Upper lobe of left lung (tissue), 6 donors: ENCODE data around the gene RCSD1. TPM values are rescaled to one million over a fixed set of nuclear protein-coding genes. Genes with fewer than 3 reads are reported as not detected.
A peak's percentile ranks its signal among the peaks of the same experiment; 100 is the strongest.

ENCODE experiments used
- ATAC-seq, 2 donors: fragments of 200-7000 bp; cut with Tn5 transposase; one replicate each; pipeline ENCODE4 v1.9.1; 2022; ENCODE audit warnings: mild to moderate bottlenecking in 2 of 2, moderate library complexity in 2 of 2; ENCODE audit not compliant: low FRiP score in 2 of 2
- DNase-seq, 2 donors: peaks; one replicate each; pipeline ENCODE4 v3.0.0-alpha.2; 2019 to 2020
- H3K27ac ChIP-seq, 4 donors: fragments of 200-600 bp; sonication (generic); one replicate each; pipeline ENCODE4 v1.5.1; 2016 to 2019
- H3K27me3 ChIP-seq, 4 donors: fragments of 200-600 bp; sonication (generic); one replicate each; pipeline ENCODE4 v1.5.1; 2017 to 2019
- H3K36me3 ChIP-seq, 4 donors: fragments of 200-600 bp; sonication (generic); one replicate each; pipeline ENCODE4 v1.5.1; 2016 to 2019
- H3K4me1 ChIP-seq, 4 donors: fragments of 200-600 bp; sonication (generic); one replicate each; pipeline ENCODE4 v1.5.1; 2018 to 2019
- H3K4me3 ChIP-seq, 4 donors: fragments of 200-600 bp; sonication (generic); one replicate each; pipeline ENCODE4 v1.5.1; 2017 to 2019; ENCODE audit warnings: mild to moderate bottlenecking in 2 of 4, moderate library complexity in 1 of 4
- H3K9me3 ChIP-seq, 4 donors: fragments of 200-600 bp; sonication (generic); one replicate each; pipeline ENCODE4 v1.5.1; 2018 to 2019
- EP300 ChIP-seq, 4 donors: sonication (generic); formaldehyde crosslinking; IDR thresholded peaks; one replicate each; pipeline ENCODE4 v1.5.1; 2017; ENCODE audit warnings: antibody characterized with exemption in 4 of 4, control low read depth in 2 of 4
- POLR2A ChIP-seq, 4 donors: fragments of 450-650 bp; IDR thresholded peaks; one replicate each; pipeline ENCODE4 v1.5.1; 2016 to 2017; ENCODE audit warnings: antibody characterized with exemption in 4 of 4, mild to moderate bottlenecking in 2 of 4
- POLR2AphosphoS5 ChIP-seq, 2 donors: sonication (generic); formaldehyde crosslinking; IDR thresholded peaks; one replicate each; pipeline ENCODE4 v1.5.1; 2017; ENCODE audit warnings: antibody characterized with exemption in 2 of 2
- WGBS, 2 donors: methylation state at CpG; one replicate each; pipeline ENCODE4 v1.1.5; 2017 to 2018; 5-methylcytosine and 5-hydroxymethylcytosine counted together
- total RNA-seq, 6 donors: library from RNA; depleted of rRNA in 4 of 6; stranded (reverse); fragments of >200 nt in 4 of 6; gene quantifications; one replicate each; pipeline versions ENCODE4 v1.1.0 to v1.2.1, GENCODE V29; 2016 to 2021
- TF ChIP-seq, protein P1 (sequence below), 6 experiments: fragments of 450-650 bp in 4 of 6; fragments of 200-600 bp in 2 of 6; sonication (generic) in 2 of 6; IDR thresholded peaks; one replicate each; pipeline ENCODE4 v1.5.1; 2016 to 2019; ENCODE audit warnings: antibody characterized with exemption in 6 of 6
- donor health status: DM: no; HTN: no; CAD: no; lungs with moderate emphysema.
- donor health status: DM: no; HTN: yes; CAD: no; lungs with severe emphysema.

The RCSD1 gene
- total RNA-seq, 6 donors from 2014 or later, result 10.7 to 27.2 (median 18.1) TPM

- TF ChIP-seq EP300 (IDR thresholded peaks at IDR 0.05), result no peak
- no peak for TF ChIP-seq POLR2A (IDR thresholded peaks at IDR 0.05)
- TF ChIP-seq, protein P1, sequence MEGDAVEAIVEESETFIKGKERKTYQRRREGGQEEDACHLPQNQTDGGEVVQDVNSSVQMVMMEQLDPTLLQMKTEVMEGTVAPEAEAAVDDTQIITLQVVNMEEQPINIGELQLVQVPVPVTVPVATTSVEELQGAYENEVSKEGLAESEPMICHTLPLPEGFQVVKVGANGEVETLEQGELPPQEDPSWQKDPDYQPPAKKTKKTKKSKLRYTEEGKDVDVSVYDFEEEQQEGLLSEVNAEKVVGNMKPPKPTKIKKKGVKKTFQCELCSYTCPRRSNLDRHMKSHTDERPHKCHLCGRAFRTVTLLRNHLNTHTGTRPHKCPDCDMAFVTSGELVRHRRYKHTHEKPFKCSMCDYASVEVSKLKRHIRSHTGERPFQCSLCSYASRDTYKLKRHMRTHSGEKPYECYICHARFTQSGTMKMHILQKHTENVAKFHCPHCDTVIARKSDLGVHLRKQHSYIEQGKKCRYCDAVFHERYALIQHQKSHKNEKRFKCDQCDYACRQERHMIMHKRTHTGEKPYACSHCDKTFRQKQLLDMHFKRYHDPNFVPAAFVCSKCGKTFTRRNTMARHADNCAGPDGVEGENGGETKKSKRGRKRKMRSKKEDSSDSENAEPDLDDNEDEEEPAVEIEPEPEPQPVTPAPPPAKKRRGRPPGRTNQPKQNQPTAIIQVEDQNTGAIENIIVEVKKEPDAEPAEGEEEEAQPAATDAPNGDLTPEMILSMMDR (IDR thresholded peaks at IDR 0.05), result no peak
- no peak for TF ChIP-seq POLR2AphosphoS5 (IDR thresholded peaks at IDR 0.05)
- 65 to 66% methylated on average over 4 of the region's 4 CpGs for WGBS, 2 donors
- no peak overlapping the region for H3K27ac ChIP-seq
- no peak overlapping the region for H3K4me3 ChIP-seq
- DNase-seq, result no peak
- H3K4me1 ChIP-seq, result peaks cover 12 to 21% (median 17%) of the 10 kb centered on the region in 4 donors
- H3K27me3 ChIP-seq, result no peaks in the 10 kb centered on the region
- H3K36me3 ChIP-seq, result no peaks in the 10 kb centered on the region
- ATAC-seq, result no peak
- no peaks in the 10 kb centered on the region for H3K9me3 ChIP-seq
Observed at GRCh38 chr1:167621780-167622313, 8.2 kb upstream of the RCSD1 start.

DNA sequence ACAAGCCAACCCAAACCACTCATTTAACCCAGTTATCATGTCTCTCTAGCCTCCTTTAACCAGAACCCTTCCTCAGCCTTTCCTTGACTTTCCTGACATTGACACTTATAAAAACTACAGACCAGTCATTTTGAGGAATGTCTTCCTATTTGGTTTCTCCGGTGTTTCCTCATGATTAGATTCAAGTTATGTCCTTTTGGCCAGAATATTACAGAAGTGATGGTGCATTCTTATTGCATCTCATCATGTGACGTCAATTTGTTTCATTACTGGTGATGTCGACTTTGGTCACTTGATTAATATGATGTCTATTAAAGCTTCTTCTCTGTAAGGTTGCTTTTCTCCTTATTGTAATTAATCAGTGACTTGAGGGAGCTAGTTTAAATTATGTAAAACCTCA is 6.1 kb upstream of the RCSD1 start:
- Histone ChIP-seq H3K27ac (no peak overlapping the region), H3K9me3 (no peaks in the 10 kb centered on the region), H3K4me3 (no peak overlapping the region), H3K36me3 (no peaks in the 10 kb centered on the region), H3K4me1 (peaks cover 15 to 20% (median 16%) of the 10 kb centered on the region in 4 donors), H3K27me3 (no peaks in the 10 kb centered on the region)
- no peak for TF ChIP-seq POLR2A (IDR thresholded peaks at IDR 0.05)
- no peak for TF ChIP-seq EP300 (IDR thresholded peaks at IDR 0.05)
- TF ChIP-seq POLR2AphosphoS5 (IDR thresholded peaks at IDR 0.05), result no peak
- TF ChIP-seq, protein P1 (IDR thresholded peaks at IDR 0.05), result no peak
- no peak for DNase-seq
- 57 to 65% methylated on average over 3 of the region's 3 CpGs for WGBS, 2 donors
- no peak for ATAC-seq

DNA sequence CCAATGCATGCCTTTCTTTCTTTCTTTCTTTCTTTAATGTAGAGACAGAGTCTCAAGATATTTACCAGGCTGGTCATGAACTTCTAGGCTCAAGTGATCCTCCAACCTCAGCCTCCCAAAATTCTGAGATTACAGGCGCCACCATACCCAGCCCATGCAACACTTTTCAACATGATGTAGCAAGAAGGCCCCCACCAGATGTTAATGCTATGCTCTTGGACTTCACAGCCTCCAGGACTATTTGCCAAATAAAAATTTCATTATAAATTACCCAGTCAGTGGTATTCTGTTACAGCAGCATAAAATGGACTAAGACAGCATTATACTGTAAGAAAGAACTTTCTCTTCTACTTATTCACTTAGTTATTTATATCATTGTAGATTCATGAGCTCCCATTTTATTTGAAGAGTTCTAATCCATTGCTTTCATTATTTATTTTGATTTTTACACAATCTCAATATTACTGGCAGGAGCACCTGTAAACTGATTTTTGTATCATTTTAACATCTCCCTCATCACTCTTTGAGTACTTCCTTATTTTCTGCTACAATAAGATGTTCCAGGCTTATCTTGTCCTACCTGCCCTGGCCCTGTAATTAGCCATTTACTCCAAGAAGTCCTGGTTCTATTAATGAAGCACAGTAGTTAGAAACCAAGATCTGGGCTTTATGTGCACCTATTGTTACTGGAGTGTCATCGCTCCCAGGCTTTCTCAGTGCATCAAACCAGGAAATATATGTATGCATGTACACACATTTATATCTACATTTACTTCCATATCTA is 4.8 kb upstream of the RCSD1 start:
- DNase-seq (no peak), ATAC-seq (no peak)
- Histone ChIP-seq H3K27ac (no peak overlapping the region), H3K36me3 (no peaks in the 10 kb centered on the region), H3K9me3 (no peaks in the 10 kb centered on the region), H3K27me3 (no peaks in the 10 kb centered on the region), H3K4me3 (no peak overlapping the region), H3K4me1 (peaks cover 20 to 28% (median 25%) of the 10 kb centered on the region in 4 donors)
- 93 to 98% methylated on average over 2 of the region's 2 CpGs for WGBS, 2 donors
- TF ChIP-seq EP300 (IDR thresholded peaks at IDR 0.05) (no peak), POLR2AphosphoS5 (IDR thresholded peaks at IDR 0.05) (no peak), POLR2A (IDR thresholded peaks at IDR 0.05) (no peak)
- TF ChIP-seq, protein P1 (IDR thresholded peaks at IDR 0.05), result no peak

GRCh38 chr1:167627615-167627864 is 2.5 kb upstream of the RCSD1 start:
- peak; percentile 19 to 30 for ATAC-seq
- no peaks in the 10 kb centered on the region for H3K27me3 ChIP-seq
- no peak for DNase-seq

More at GRCh38 chr1:167627615-167627864, 2.5 kb upstream of the RCSD1 start:
- 58 to 65% methylated on average over 3 of the region's 3 CpGs for whole genome bisulfite sequencing, 2 donors
- TF ChIP-seq, protein P1 (IDR thresholded peaks at IDR 0.05), result no peak
- no peak for TF ChIP-seq EP300 (IDR thresholded peaks at IDR 0.05)
- Histone ChIP-seq H3K36me3 (no peaks in the 10 kb centered on the region), H3K4me3 (no peak overlapping the region), H3K27ac (peak overlapping the region; percentile 64 to 97 (median 93)), H3K4me1 (peaks cover 23 to 34% (median 29%) of the 10 kb centered on the region in 4 donors), H3K9me3 (no peaks in the 10 kb centered on the region)
